IMR-90 (cell line): ENCODE measurements around the gene BTF3L4. TPM values are rescaled to one million over a fixed set of nuclear protein-coding genes. Genes with fewer than 3 reads are reported as not detected.

ENCODE experiments used
- ATAC-seq: fragments of 200-7000 bp; cut with Tn5 transposase; 2 replicates; pipeline ENCODE4 v1.9.1; 2020; ENCODE audit warnings: low read depth, mild to moderate bottlenecking, moderate library complexity
- BruUV-seq: library from RNA; stranded (reverse); fragments of 400-500 nt; replicated peaks from 2 replicates; lab custom pipeline; 2021; lab: Mats Ljungman, UMichigan
- CTCF ChIA-PET: fragments of 300-600 bp; formaldehyde crosslinking; extraction: SDS; loops from one replicate; lab custom pipeline; 2021; ENCODE audit warnings: antibody characterized with exemption; lab: Yijun Ruan, JAX
- POLR2A ChIA-PET: fragments of 300-600 bp; sonication (Branson Sonifier 250); formaldehyde crosslinking; loops from one replicate; lab custom pipeline; 2022; ENCODE audit warnings: antibody characterized with exemption; ENCODE audit not compliant: unreplicated experiment; lab: Charles Lee
- DNase-seq: peaks from one replicate; pipeline ENCODE4 v3.0.0; 2013
- H2AFZ ChIP-seq: replicated peaks from 2 replicates; pipeline ENCODE3; 2013; ENCODE audit warnings: low read length, mild to moderate bottlenecking; ENCODE audit not compliant: poor library complexity
- H2AK5ac ChIP-seq: 2 replicates; pipeline ENCODE4 v1.6.1; 2013; ENCODE audit warnings: low read depth, low read length, inconsistent platforms
- H2AK9ac ChIP-seq: replicated peaks from 2 replicates; pipeline ENCODE3; 2013; ENCODE audit warnings: mild to moderate bottlenecking, low read depth, low read length, moderate library complexity; ENCODE audit not compliant: poor library complexity
- H2BK120ac ChIP-seq: 2 replicates; pipeline ENCODE4 v1.6.1; 2013; ENCODE audit warnings: low read depth, low read length, inconsistent platforms
- H2BK15ac ChIP-seq: 3 replicates; pipeline ENCODE4 v1.6.1; 2013; ENCODE audit warnings: low read depth, low read length, inconsistent platforms
- H2BK20ac ChIP-seq: 2 replicates; pipeline ENCODE4 v1.6.1; 2013; ENCODE audit warnings: low read depth, mild to moderate bottlenecking, inconsistent platforms, low read length, moderate library complexity
- H2BK5ac ChIP-seq: 2 replicates; pipeline ENCODE4 v1.6.1; 2013; ENCODE audit warnings: mild to moderate bottlenecking, low read depth, low read length, inconsistent platforms; ENCODE audit not compliant: poor library complexity, severe bottlenecking
- H3K14ac ChIP-seq: replicated peaks from 2 replicates; pipeline ENCODE4 v1.6.1; 2013; ENCODE audit warnings: low read depth, low read length, inconsistent platforms
- H3K18ac ChIP-seq: 2 replicates; pipeline ENCODE4 v1.6.1; 2013; ENCODE audit warnings: low read depth, low read length, control low read depth
- H3K23ac ChIP-seq: 2 replicates; pipeline ENCODE4 v1.6.1; 2013; ENCODE audit warnings: low read depth, low read length, inconsistent platforms
- H3K27ac ChIP-seq: 2 replicates; pipeline ENCODE4 v1.5.1; 2013; ENCODE audit warnings: mild to moderate bottlenecking, control low read depth, low read length; ENCODE audit not compliant: insufficient read depth
- H3K27me3 ChIP-seq: 2 replicates; pipeline ENCODE4 v1.6.1; 2013; ENCODE audit warnings: low read length; ENCODE audit not compliant: control insufficient read depth, insufficient read depth
- H3K36me3 ChIP-seq: 2 replicates; pipeline ENCODE4 v1.6.1; 2013; ENCODE audit warnings: low read length, mixed read lengths; ENCODE audit not compliant: control insufficient read depth, insufficient read depth
- H3K4ac ChIP-seq: 2 replicates; pipeline ENCODE4 v1.6.1; 2013; ENCODE audit warnings: low read depth, low read length, inconsistent platforms
- H3K4me1 ChIP-seq: 2 replicates; pipeline ENCODE4 v1.6.1; 2013; ENCODE audit warnings: low read length, mixed read lengths; ENCODE audit not compliant: control insufficient read depth, insufficient read depth
- H3K4me2 ChIP-seq: 2 replicates; pipeline ENCODE4 v1.6.1; 2013; ENCODE audit warnings: low read depth, mild to moderate bottlenecking, control low read depth, low read length, moderate library complexity
- H3K4me3 ChIP-seq: 2 replicates; pipeline ENCODE4 v1.5.1; 2013; ENCODE audit warnings: low read depth, mild to moderate bottlenecking, control low read depth, low read length, moderate library complexity; ENCODE audit not compliant: insufficient read depth
- H3K56ac ChIP-seq: 2 replicates; pipeline ENCODE4 v1.6.1; 2013; ENCODE audit warnings: low read length, inconsistent platforms; ENCODE audit not compliant: insufficient read depth; ENCODE audit errors: extremely low read depth
- H3K79me1 ChIP-seq, 2 experiments: 2 replicates each; pipeline ENCODE4 v1.6.1; 2013; ENCODE audit warnings: low read length in 2 of 2, inconsistent platforms in 1 of 2, low read depth in 1 of 2
- H3K9ac ChIP-seq: 2 replicates; pipeline ENCODE4 v1.6.1; 2013; ENCODE audit warnings: low read depth, low read length, control low read depth
- H3K9me1 ChIP-seq: 2 replicates; pipeline ENCODE4 v1.6.1; 2013; ENCODE audit warnings: low read length, inconsistent platforms; ENCODE audit not compliant: insufficient read depth
- H3K9me3 ChIP-seq: 2 replicates; pipeline ENCODE4 v1.6.1; 2013; ENCODE audit warnings: low read length; ENCODE audit not compliant: control insufficient read depth, insufficient read depth
- H4K20me1 ChIP-seq: 2 replicates; pipeline ENCODE4 v1.6.1; 2013; ENCODE audit warnings: low read length, inconsistent platforms; ENCODE audit not compliant: insufficient read depth
- H4K5ac ChIP-seq: 2 replicates; pipeline ENCODE4 v1.6.1; 2013; ENCODE audit warnings: mild to moderate bottlenecking, low read depth, low read length, control low read depth
- H4K8ac ChIP-seq, 2 experiments: 2 replicates each; pipeline ENCODE4 v1.6.1; 2013; ENCODE audit warnings: low read depth in 2 of 2, low read length in 2 of 2, control low read depth in 1 of 2, inconsistent platforms in 1 of 2
- H4K91ac ChIP-seq: 2 replicates; pipeline ENCODE4 v1.6.1; 2013; ENCODE audit warnings: low read depth, low read length, inconsistent platforms; ENCODE audit not compliant: insufficient read depth
- BHLHE40 ChIP-seq: fragments of 150-350 bp; IDR thresholded peaks from 2 replicates; pipeline ENCODE4 v1.6.1; 2016; ENCODE audit warnings: mild to moderate bottlenecking, low read depth, low read length
- CEBPB ChIP-seq: IDR thresholded peaks from 2 replicates; pipeline ENCODE4 v1.6.1; 2012; ENCODE audit warnings: low read depth, low read length, improper control_type of control experiment
- CHD1 ChIP-seq: IDR thresholded peaks from 2 replicates; pipeline ENCODE4 v1.6.1; 2012; ENCODE audit warnings: low read depth, low read length, improper control_type of control experiment
- FOS ChIP-seq: fragments of 150-350 bp; IDR thresholded peaks from 2 replicates; pipeline ENCODE4 v1.6.1; 2016; ENCODE audit warnings: low read depth, low read length
- MAFK ChIP-seq: IDR thresholded peaks from 2 replicates; pipeline ENCODE4 v1.6.1; 2012; ENCODE audit warnings: low read depth, low read length, improper control_type of control experiment
- MAZ ChIP-seq: IDR thresholded peaks from 2 replicates; pipeline ENCODE4 v1.6.1; 2012; ENCODE audit warnings: low read depth, mild to moderate bottlenecking, low read length, improper control_type of control experiment, moderate library complexity, borderline replicate concordance
- NFE2L2 ChIP-seq: fragments of 150-350 bp; IDR thresholded peaks from 2 replicates; pipeline ENCODE4 v1.6.1; 2016; ENCODE audit warnings: low read depth, mild to moderate bottlenecking, low read length
- RCOR1 ChIP-seq: IDR thresholded peaks from 2 replicates; pipeline ENCODE4 v1.6.1; 2012; ENCODE audit warnings: mild to moderate bottlenecking, low read length, improper control_type of control experiment; ENCODE audit not compliant: insufficient replicate concordance
- RFX5 ChIP-seq: IDR thresholded peaks from 2 replicates; pipeline ENCODE4 v1.8.0; 2012; ENCODE audit warnings: low read depth, mild to moderate bottlenecking, low read length, moderate library complexity
- WGBS, 2 experiments: methylation state at CpG; one replicate each; pipeline versions ENCODE4 v1.1.5 to v1.1.7; 2013; ENCODE audit warnings: missing lambda C conversion rate in 2 of 2; ENCODE audit not compliant: insufficient read length in 1 of 2; ENCODE audit errors: extremely low coverage in 2 of 2; 5-methylcytosine and 5-hydroxymethylcytosine counted together
- dilution Hi-C: fragments of 300-500 bp; cut with HindIII; formaldehyde crosslinking; loops from one replicate; pipeline ENCODE4 v1.14.3; 2018; ENCODE audit warnings: low sequenced_read_pairs; ENCODE audit not compliant: unreplicated experiment
- in situ Hi-C: fragments of 300-500 bp; cut with MboI; formaldehyde crosslinking; loops from 3 replicates; pipeline ENCODE4 v1.14.3; 2019; ENCODE audit warnings: low sequenced_read_pairs, inconsistent platforms, mixed read lengths
- intact Hi-C: fragments of 100-400 bp; cut with micrococcal nuclease; formaldehyde crosslinking; loops from 2 replicates; pipeline ENCODE4 v1.10.0; 2022
- polyA plus RNA-seq, 3 experiments: library from polyadenylated mRNA; depleted of rRNA; stranded (reverse); fragments of >200 nt; gene quantifications; 2 replicates each; pipeline ENCODE4 v1.2.3, GENCODE V29; 2012; ENCODE audit warnings: low replicate concordance in 1 of 3
- total RNA-seq: library from RNA; depleted of rRNA; stranded (reverse); fragments of >200 nt; gene quantifications from 2 replicates; pipeline ENCODE4 v1.2.3, GENCODE V29; 2012
- TF ChIP-seq, protein P1 (sequence below): fragments of 150-350 bp; IDR thresholded peaks from 2 replicates; pipeline ENCODE4 v1.6.1; 2017; ENCODE audit warnings: mild to moderate bottlenecking, antibody characterized with exemption, low read length, low read depth
- TF ChIP-seq, protein P2 (sequence below): conservative IDR thresholded peaks from 2 replicates; pipeline ENCODE4 v1.5.1; 2012; ENCODE audit warnings: mild to moderate bottlenecking, low read depth, low read length, improper control_type of control experiment
- TF ChIP-seq, protein P3 (sequence below): fragments of 150-350 bp; IDR thresholded peaks from 2 replicates; pipeline ENCODE4 v1.6.1; 2016; ENCODE audit warnings: low read depth, mild to moderate bottlenecking, low read length, moderate library complexity, borderline replicate concordance

BTF3L4 gene
- total and polyA plus RNA-seq, 2 of the 4 experiments (the other 2 are of a cell fraction): 34.5 to 41.2 TPM

DNA sequence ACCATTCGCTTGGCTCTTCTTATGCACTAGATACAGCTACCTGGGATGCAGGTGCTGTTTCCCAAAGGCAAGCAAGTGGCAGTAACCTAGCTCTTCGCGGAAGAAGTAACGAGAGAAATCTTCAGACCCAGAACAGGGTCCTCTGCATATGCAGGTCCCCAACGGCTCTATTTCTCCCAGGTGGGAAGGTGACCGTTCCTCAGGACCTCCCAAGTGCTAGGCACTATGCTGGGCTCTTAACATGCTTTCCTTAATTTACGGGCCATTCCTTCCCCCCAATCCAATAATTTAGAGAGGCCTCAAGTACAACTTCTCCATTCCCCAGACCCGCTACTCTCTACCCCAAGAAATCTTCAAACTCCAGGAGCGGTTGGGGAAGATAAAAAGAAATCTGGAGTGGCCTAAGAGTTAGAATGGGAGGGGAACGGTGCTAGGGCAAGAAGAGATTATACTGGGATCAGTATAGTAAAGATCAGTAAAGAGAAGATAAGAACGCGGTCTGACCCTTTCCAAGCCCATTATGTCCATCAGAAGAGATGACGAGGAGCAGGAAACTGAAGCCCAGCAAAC lies 1.5 kb upstream of the BTF3L4 start:
- peak overlapping the region; percentile 93 for H3K4me2 ChIP-seq
- H2AK5ac ChIP-seq: peak overlapping the region; percentile 83
- peak overlapping the region; percentile 82 for H3K27ac ChIP-seq
- H4K5ac ChIP-seq: peak overlapping the region; percentile 47; the same call in 1 of the 2 replicates
- H3K23ac ChIP-seq: peak overlapping the region; percentile 76
- H3K18ac ChIP-seq: no peak overlapping the region
- H3K4me1 ChIP-seq: peaks cover 2% of the 10 kb centered on the region; the same call in 1 of the 2 replicates
- TF ChIP-seq CEBPB: no peak
- no peak for TF ChIP-seq BHLHE40
- TF ChIP-seq RFX5: no peak
- no peak for TF ChIP-seq MAZ
- no peak for TF ChIP-seq FOS
- TF ChIP-seq RCOR1: no peak
- TF ChIP-seq, protein P1, sequence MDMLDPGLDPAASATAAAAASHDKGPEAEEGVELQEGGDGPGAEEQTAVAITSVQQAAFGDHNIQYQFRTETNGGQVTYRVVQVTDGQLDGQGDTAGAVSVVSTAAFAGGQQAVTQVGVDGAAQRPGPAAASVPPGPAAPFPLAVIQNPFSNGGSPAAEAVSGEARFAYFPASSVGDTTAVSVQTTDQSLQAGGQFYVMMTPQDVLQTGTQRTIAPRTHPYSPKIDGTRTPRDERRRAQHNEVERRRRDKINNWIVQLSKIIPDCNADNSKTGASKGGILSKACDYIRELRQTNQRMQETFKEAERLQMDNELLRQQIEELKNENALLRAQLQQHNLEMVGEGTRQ: no peak
- no peak for TF ChIP-seq NFE2L2
- no peak for TF ChIP-seq CHD1
- TF ChIP-seq, protein P2, sequence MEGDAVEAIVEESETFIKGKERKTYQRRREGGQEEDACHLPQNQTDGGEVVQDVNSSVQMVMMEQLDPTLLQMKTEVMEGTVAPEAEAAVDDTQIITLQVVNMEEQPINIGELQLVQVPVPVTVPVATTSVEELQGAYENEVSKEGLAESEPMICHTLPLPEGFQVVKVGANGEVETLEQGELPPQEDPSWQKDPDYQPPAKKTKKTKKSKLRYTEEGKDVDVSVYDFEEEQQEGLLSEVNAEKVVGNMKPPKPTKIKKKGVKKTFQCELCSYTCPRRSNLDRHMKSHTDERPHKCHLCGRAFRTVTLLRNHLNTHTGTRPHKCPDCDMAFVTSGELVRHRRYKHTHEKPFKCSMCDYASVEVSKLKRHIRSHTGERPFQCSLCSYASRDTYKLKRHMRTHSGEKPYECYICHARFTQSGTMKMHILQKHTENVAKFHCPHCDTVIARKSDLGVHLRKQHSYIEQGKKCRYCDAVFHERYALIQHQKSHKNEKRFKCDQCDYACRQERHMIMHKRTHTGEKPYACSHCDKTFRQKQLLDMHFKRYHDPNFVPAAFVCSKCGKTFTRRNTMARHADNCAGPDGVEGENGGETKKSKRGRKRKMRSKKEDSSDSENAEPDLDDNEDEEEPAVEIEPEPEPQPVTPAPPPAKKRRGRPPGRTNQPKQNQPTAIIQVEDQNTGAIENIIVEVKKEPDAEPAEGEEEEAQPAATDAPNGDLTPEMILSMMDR: no peak
- TF ChIP-seq MAFK: no peak
- TF ChIP-seq, protein P3, sequence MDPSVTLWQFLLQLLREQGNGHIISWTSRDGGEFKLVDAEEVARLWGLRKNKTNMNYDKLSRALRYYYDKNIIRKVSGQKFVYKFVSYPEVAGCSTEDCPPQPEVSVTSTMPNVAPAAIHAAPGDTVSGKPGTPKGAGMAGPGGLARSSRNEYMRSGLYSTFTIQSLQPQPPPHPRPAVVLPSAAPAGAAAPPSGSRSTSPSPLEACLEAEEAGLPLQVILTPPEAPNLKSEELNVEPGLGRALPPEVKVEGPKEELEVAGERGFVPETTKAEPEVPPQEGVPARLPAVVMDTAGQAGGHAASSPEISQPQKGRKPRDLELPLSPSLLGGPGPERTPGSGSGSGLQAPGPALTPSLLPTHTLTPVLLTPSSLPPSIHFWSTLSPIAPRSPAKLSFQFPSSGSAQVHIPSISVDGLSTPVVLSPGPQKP: no peak
- peak overlapping the region; percentile 84 for H3K4me3 ChIP-seq
- peak overlapping the region; percentile 91 for H2AFZ ChIP-seq
- ChIA-PET CTCF (no interaction called here), POLR2A (no interaction called here)
- no peaks in the 10 kb centered on the region for H3K9me3 ChIP-seq
- BruUV-seq: no TSS peak
- H2AK9ac ChIP-seq: peak overlapping the region; percentile 77
- H4K91ac ChIP-seq: peak overlapping the region; percentile 43
- in situ Hi-C loops: no loop called here
- H2BK120ac ChIP-seq: peak overlapping the region; percentile 55; the same call in 1 of the 2 replicates
- peak overlapping the region; percentile 84 for H3K4ac ChIP-seq
- peak overlapping the region; percentile 74 for H3K56ac ChIP-seq
- no peak overlapping the region; the same call in 2 of the 3 replicates for H2BK15ac ChIP-seq
- no peak overlapping the region for H2BK20ac ChIP-seq
- H3K36me3 ChIP-seq: peaks cover 7% of the 10 kb centered on the region
- intact Hi-C loops: no loop called here
- no peaks in the 10 kb centered on the region for H3K9me1 ChIP-seq
- peaks cover 18% of the 10 kb centered on the region; the same call in 1 of the 2 replicates for H4K20me1 ChIP-seq
- H3K79me1 ChIP-seq: peaks cover 23 to 63% of the 10 kb centered on the region in 2 experiments
- peak overlapping the region; percentile 90 for H3K9ac ChIP-seq
- peak; percentile 0; the same call in 1 of the 2 replicates for ATAC-seq
- peak overlapping the region; percentile 70 for H2BK5ac ChIP-seq
- no peak for DNase-seq
- WGBS, 2 experiments: 0% methylated on average over 2 of the region's 13 CpGs; no CpG with 5 or more reads in 1 of the 2 experiments
- H3K14ac ChIP-seq: peak overlapping the region; percentile 89
- H4K8ac ChIP-seq: peak overlapping the region; percentile 76 to 82; a peak in 3 of 4 replicates
- dilution Hi-C loops: no loop called here
- H3K27me3 ChIP-seq: no peaks in the 10 kb centered on the region
